DLD1 (cell line): ENCODE data around the gene LYSET.
"Not testable (repeated sequence)": the region's sequence is repeated elsewhere in the genome, so short reads cannot be mapped to it uniquely, and the experiment has no call there.

Experiments used
- in situ Hi-C: cut with HindIII; loops from 2 replicates; pipeline ENCODE4 v1.10.0; 2017; ENCODE audit warnings: low sequenced_read_pairs

Gene LYSET

DNA sequence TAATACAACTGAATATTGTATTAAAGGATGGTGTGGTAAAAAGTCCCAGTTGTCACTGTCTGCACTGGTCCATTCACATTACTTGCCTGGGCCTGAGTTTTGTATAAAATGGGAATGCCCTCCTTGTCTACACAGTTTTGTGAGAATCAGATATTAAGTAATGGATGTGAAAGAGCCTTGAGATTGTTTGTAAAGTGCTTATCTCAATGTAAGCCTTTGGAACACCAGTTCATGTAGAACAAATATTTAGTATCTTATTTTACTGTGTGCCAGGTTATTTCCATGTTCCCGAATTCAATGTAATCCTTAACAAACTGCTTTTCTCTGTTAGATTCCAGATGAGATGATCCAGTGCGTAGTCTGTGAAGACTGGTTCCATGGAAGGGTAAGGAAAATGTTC, 29.5 kb downstream of the LYSET start:
- in situ Hi-C loops: no loop called here

DNA sequence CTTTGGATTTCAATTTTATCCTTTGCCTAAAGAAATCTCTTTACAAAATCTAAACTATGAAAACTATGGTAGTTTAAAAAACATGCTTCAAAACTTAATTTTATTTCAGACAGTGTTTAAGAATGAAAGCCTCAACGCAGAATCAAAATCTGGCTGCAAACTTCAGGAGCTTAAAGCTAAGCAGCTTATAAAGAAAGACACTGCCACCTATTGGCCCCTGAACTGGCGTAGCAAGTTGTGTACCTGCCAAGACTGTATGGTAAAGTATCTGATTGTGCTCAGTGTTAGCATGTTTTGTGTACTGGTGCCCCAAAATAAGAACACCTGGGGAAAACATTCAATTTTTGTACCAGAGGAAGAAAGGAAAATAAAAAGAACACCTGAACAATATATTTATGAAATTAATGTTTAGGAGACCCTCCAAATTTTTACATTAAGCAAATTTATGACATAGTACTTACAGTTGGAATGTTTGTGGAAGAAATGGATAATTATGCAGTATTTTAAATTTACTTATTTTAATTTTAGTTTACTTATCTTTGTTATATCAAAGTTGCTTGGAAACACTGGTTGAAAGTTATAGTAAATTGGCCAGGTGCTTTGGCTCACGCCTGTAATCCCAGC, 34.1 kb downstream of the LYSET start:
- in situ Hi-C loops: no loop called here

DNA sequence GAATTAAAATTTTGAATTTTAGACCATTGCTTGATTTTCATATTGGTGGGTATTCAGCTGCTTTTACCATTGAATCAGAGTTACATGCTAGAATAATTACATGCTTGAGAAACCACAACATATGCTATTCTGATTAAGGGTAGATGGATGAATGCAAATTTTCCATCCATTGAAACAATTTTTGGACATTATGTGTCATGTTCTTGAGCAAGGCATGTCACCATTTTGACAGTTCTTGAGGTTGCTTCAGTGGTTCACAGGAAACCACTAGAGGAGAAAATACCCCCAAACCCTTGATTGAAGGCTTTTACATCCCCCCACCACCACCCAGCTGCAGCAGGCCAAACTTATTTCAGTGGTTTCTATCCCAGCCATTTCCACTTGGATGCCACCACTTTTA, 35.4 kb downstream of the LYSET start:
- in situ Hi-C loops: no loop called here

DNA sequence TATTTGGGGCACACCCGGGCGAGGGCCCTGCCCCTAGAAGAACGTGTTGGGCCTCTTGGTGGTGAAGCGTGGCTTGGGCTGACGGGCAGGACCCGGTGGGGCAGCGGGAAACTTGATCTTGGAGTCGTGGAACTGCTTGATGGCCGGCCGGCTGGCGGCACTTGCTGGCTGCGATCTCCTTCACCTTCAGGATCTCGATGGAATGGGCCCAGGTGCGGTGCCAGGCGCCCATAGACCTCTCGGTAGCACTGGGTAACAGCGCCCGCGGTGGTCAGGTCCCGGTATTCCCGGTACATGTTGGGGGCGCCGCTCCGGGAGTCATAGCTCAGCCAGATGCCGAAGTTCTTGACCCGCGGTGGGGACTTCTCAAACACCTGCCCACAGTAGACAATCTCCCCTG, 38.4 kb downstream of the LYSET start:
- in situ Hi-C loops: no loop called here

DNA sequence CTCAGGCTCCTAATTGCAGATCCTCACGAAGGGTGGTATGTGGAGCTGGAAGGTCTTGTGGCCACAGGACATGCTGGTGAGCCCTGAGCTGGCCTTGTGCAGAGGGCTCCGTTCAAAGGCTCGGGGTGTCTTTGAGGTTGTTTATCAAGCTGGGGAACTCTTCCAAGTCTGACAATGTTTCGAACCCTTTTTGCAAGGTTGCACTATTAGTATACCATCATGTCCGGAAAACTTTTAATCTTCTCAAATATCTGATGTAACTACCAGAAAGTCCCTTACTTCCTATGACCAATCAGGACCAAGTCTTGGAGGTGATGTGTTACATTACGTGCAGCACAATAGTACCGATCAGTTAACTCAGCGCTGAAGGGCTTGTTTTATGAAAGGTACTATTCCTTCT, 43.4 kb downstream of the LYSET start:
- in situ Hi-C loops: no loop called here

DNA sequence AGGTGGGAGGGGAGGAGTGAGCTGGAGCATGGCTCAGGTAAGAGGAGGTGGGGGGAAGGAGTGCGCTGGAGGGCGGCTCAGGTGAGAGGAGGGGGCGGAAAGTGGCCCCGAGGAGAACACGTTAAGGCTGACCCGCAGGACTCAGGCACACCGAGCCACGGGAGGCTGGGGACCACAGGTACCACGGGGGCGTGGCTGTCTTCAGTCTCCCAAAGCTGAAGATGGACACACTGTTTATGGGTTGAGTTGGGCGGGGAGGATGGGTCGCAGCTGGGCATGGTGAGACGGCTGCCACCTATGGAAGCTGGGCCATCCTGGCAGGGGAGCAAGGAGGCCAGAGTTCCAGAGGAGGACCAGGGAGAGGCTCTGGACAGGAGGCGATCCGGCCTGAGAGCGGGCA, 45.4 kb downstream of the LYSET start:
- in situ Hi-C loops: no loop called here

DNA sequence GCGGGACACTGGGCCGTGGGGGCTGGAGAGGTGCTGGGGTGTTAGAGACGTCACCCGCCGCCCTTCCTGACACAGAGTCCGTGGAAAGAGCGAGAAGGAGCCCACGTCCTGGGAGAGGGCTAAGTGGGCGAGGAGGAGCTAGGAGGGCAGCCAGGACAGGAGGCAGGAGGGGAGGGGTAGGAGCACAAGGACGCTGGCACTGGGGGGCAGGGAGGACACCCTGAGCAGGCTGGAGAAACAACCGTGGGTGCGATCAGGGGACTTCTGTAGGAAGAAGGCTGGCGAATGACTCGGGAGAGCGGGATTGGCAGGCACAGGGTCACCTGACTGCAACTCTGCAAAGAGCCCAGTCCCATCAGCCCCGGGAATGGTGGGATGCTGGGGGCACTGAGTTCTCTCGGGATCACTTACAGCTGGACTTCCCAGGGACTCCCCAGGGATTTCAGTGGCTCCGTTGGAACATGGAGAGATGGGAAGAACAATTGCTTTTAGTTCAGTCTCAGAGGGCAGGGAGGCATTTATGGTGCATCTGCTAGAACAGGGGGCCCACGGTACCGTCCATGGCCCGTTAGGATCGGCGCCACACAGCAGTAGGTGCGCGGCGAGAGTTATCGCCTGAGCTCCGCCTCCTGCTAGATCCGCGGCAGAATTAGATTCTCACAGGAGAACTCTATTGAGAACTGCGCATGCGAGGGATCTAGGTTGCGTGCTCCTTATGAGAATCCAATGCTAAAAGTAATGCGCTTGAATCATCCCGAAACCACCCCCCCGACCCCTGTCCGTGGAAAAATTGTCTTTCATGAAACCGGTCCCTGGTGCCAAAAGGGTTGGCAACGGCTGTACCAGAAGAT, 46.2 kb downstream of the LYSET start:
- in situ Hi-C loops: no loop called here

DNA sequence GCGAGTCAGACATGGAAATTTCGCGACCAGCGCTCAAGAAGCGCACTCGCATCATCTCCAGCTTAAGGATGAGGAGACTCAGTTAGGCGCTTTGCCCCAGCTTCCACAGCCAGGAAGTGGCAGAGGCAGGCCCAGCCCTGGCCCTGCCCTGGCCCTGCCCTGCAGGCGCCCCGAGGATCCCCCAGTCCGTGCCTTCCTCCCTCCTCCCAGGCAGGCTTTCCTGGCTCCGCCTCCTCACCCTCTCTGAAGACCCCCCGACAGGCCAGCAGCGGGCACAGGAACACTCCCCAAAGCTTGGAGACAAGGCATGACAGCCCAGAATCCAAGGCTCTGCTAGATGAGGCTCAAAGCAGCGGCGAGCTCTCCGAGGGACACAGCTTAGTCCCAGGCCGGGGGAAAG, 47.0 kb downstream of the LYSET start:
- in situ Hi-C loops: no loop called here

DNA sequence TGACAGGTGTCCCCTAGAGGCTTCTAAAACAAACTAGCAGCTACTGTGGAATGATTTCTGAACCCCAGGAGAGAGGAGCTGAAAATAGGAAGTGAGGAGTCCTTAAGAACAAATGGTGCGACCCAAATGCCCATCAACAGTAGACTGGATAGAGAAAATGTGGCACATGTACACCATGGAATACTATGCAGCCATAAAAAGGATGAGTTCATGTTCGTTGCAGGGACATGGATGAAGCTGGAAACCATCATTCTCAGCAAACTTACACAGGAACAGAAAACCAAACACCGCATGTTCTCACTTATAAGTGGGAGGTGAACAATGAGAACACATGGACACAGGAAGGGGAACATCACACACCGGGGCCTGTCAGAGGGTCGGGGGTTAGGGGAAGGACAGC, 48.0 kb downstream of the LYSET start:
- in situ Hi-C loops: not testable (repeated sequence)

DNA sequence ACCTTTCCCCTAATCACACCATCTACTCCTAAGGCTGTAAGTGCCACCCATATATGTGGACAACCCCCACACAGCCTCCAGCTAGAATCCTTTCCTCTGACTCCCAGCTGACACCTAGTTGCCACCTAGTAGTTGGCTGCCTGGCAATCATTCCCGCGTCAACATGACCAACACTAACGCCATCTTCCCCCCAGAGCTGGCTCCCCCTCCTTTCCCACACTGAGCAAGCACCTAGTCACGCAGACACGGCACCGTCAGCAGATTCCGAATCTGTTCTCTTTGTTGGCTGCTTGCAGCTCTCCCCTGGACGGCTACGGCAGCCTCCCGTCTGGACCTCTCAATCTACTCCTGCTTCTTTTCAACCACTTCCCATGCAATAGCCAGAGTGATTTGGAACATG, 49.7 kb downstream of the LYSET start:
- in situ Hi-C loops: no loop called here
